Measurements from ENCODE around the gene MMP14. TPM values are rescaled to one million over a fixed set of nuclear protein-coding genes. Genes with fewer than 3 reads are reported as not detected.
"Not testable (repeated sequence)": the region's sequence is repeated elsewhere in the genome, so short reads cannot be mapped to it uniquely, and the experiment has no call there.

Gene MMP14
- total RNA-seq, 4 donors from 2014 or later, result 66.6 to 233 (median 172) TPM

DNA sequence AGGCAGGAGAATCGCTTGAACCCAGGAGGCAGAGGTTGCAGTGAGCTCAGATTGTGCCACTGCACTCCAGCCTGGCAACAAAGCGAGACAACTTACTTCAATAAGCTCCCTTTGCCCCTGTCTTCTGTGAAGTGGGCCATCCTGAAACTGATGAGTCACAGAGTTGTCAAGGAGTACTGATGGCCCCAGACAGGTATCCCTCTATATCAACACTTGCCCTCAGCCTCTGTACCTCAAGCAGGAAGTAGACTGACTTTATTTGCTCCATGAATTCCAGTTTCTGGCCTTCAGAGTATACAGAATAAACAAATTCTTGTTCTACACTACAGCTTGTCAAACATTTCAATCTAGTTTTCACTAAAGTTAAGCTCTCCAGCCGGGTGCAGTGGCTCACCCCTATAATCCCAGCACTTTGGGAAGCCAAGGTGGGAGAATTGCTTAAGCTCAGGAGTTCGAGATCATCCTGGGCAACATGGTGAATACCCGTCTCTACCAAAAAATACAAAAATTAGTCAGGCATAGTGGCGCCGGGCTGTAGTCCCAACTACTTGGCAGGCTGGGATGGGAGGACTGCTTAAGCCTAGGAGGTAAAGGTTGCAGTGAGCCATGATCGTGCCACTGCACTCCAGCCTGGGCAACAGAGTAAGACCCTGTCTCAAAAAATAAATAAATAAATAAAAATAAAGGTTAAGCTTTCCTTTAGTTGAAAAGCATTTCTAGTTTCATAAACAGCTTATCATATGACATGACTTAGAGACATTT, 18.8 kb downstream of the MMP14 start:
- intact Hi-C loops (cut with DNase I; ENCODE audit: low total_unique reads), result loop anchor here (5.0 to 10.0 kb wide), 2 partner anchors 33 to 290 kb away; no protein-coding TSS in a partner anchor
- no peak for TF ChIP-seq POLR2A (IDR thresholded peaks at IDR 0.05)
- TF ChIP-seq, protein P1, sequence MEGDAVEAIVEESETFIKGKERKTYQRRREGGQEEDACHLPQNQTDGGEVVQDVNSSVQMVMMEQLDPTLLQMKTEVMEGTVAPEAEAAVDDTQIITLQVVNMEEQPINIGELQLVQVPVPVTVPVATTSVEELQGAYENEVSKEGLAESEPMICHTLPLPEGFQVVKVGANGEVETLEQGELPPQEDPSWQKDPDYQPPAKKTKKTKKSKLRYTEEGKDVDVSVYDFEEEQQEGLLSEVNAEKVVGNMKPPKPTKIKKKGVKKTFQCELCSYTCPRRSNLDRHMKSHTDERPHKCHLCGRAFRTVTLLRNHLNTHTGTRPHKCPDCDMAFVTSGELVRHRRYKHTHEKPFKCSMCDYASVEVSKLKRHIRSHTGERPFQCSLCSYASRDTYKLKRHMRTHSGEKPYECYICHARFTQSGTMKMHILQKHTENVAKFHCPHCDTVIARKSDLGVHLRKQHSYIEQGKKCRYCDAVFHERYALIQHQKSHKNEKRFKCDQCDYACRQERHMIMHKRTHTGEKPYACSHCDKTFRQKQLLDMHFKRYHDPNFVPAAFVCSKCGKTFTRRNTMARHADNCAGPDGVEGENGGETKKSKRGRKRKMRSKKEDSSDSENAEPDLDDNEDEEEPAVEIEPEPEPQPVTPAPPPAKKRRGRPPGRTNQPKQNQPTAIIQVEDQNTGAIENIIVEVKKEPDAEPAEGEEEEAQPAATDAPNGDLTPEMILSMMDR (IDR thresholded peaks at IDR 0.05), result no peak

GRCh38 chr14:22856428-22856827, 20.0 kb downstream of the MMP14 start:
- no peak overlapping the region for H3K4me3 ChIP-seq
- no peaks in the 10 kb centered on the region for H3K27me3 ChIP-seq
- no peak for DNase-seq
- H3K27ac ChIP-seq, result no peak overlapping the region
- H3K9me3 ChIP-seq, result no peaks in the 10 kb centered on the region
- no peaks in the 10 kb centered on the region for H3K36me3 ChIP-seq
- peaks cover 5 to 7% of the 10 kb centered on the region in 2 donors for H3K4me1 ChIP-seq
- intact Hi-C loops (cut with DNase I; ENCODE audit: low total_unique reads), result loop anchor here (5.0 to 10.0 kb wide), 2 partner anchors 34 to 292 kb away; no protein-coding TSS in a partner anchor
- TF ChIP-seq, protein P1 (IDR thresholded peaks at IDR 0.05), result no peak
- no peak for TF ChIP-seq POLR2A (IDR thresholded peaks at IDR 0.05)

More for the DNA sequence above, 18.8 kb downstream of the MMP14 start:
- no peak overlapping the region for H3K4me3 ChIP-seq
- H3K27me3 ChIP-seq, result no peaks in the 10 kb centered on the region
- DNase-seq, result no peak
- H3K4me1 ChIP-seq, result peaks cover 17 to 18% of the 10 kb centered on the region in 2 donors
- H3K9me3 ChIP-seq, result no peaks in the 10 kb centered on the region
- no peak overlapping the region for H3K27ac ChIP-seq
- no peaks in the 10 kb centered on the region for H3K36me3 ChIP-seq

- DNase-seq; intact Hi-C loops (cut with DNase I; ENCODE audit: low total_unique reads); H3K9me3 ChIP-seq; H3K36me3 ChIP-seq; H3K4me1 ChIP-seq; H3K4me3 ChIP-seq; H3K27me3 ChIP-seq; H3K27ac ChIP-seq: not testable (repeated sequence)
These were observed 24.0 kb downstream of the MMP14 start for GRCh38 chr14:22860377-22860776.

- no peaks in the 10 kb centered on the region for H3K27me3 ChIP-seq
- no peak overlapping the region for H3K27ac ChIP-seq
- no peaks in the 10 kb centered on the region for H3K36me3 ChIP-seq
- TF ChIP-seq POLR2A (IDR thresholded peaks at IDR 0.05), result no peak
- TF ChIP-seq, protein P1 (IDR thresholded peaks at IDR 0.05), result no peak
- DNase-seq, result no peak
- no peaks in the 10 kb centered on the region for H3K9me3 ChIP-seq
- H3K4me1 ChIP-seq, result no peaks in the 10 kb centered on the region
- intact Hi-C loops (cut with DNase I; ENCODE audit: low total_unique reads), result no loop called here
- H3K4me3 ChIP-seq, result no peak overlapping the region
These were observed 25.3 kb downstream of the MMP14 start for GRCh38 chr14:22861651-22862050.

DNA sequence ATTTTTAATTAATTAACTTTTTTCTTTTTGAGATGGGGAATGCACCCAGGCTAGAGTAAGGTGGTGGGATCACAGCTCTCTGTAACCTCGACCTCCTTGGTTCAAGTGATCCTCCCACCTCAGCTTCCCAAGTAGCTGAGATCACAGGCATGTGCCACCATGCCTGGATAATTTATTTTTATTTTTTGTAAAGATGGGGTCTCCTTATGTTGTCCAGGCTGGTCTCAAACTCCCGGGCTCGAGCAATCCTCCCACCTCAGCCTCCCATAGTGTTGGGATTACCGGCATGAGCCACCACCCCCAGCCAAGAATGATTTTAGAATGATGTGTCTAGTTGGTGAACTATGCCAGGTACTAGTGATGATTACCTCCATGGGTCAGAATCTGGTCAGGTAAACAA, 28.6 kb downstream of the MMP14 start:
- no peaks in the 10 kb centered on the region for H3K9me3 ChIP-seq
- DNase-seq, result no peak
- no peaks in the 10 kb centered on the region for H3K27me3 ChIP-seq
- no peak overlapping the region for H3K4me3 ChIP-seq
- no peaks in the 10 kb centered on the region for H3K36me3 ChIP-seq
- H3K27ac ChIP-seq, result no peak overlapping the region
- intact Hi-C loops (cut with DNase I; ENCODE audit: low total_unique reads), result no loop called here
- H3K4me1 ChIP-seq, result peaks cover under 1 to 1% of the 10 kb centered on the region in 2 donors
- TF ChIP-seq, protein P1 (IDR thresholded peaks at IDR 0.05), result no peak
- TF ChIP-seq POLR2A (IDR thresholded peaks at IDR 0.05), result no peak
